Measurements from ENCODE around the gene GEMIN7. TPM values are rescaled to one million over a fixed set of nuclear protein-coding genes. Genes with fewer than 3 reads are reported as not detected.

GEMIN7 gene
- total and polyA plus RNA-seq, 2 of the 13 experiments (the other 11 are each of a cell fraction or from before 2014, with no cell fraction given) = 24.1 to 30.6 TPM

DNA sequence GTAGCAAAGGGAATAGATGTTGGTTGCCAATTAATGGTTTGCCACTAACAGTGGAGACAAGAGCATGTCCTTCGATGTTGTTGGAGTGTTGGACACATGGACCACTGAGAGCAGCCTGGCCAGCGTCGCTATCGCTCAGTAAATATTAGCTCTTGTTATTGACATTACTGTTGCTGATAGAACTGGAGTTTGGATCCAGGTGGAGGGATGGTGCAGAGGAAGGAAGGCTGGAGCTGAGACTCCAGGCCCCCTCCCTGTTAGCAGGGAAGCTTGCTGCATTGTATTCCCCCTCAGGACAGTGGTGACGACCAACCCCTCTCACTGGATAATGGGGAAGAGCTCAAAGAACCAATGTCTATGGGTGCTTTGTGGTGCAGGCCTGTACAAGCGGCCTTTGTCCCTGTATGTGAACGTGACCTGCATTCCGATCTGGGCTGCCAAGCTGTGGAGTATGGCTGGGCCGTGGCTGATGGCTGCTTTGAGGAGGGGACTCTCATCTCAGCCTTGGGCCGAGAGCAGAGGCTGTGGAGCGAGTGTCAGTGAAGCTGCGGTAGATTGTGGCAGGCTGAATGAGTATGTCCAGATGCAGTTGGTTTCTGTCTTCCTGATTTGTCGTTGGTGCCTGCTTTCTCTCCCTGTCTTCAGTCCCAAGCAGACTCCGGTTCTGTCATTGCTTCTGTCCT is 33.2 kb upstream of the GEMIN7 start (continued):
- TF ChIP-seq LCORL (IDR thresholded peaks at IDR 0.05) = 0 out of 2 replicates have a peak, but pooled peaks have one; percentile 7
- TF ChIP-seq LCORL (CRISPR knock-in tag; IDR thresholded peaks at IDR 0.05) = peak; percentile 83
- peak; percentile 73; the same call in 1 of the 2 replicates for TF ChIP-seq ZNF605 (CRISPR knock-in tag; IDR thresholded peaks at IDR 0.05)
- TF ChIP-seq ZNF207 (IDR thresholded peaks at IDR 0.05; ENCODE audit: borderline replicate concordance) = no peak
- TF ChIP-seq ZSCAN22 (CRISPR knock-in tag; IDR thresholded peaks at IDR 0.05) = 0 out of 2 replicates have a peak, but pooled peaks have one; percentile 38
- TF ChIP-seq ZNF235 (CRISPR knock-in tag; IDR thresholded peaks at IDR 0.05; ENCODE audit: borderline replicate concordance) = no peak
- peak; percentile 65 for TF ChIP-seq ZNF121 (CRISPR knock-in tag; IDR thresholded peaks at IDR 0.05)
- TF ChIP-seq MAFF (IDR thresholded peaks at IDR 0.05; ENCODE audit: low read depth, low read length) = no peak
- peak; percentile 76 for TF ChIP-seq TFE3 (CRISPR knock-in tag; IDR thresholded peaks at IDR 0.05)
- TF ChIP-seq GZF1 (CRISPR knock-in tag; IDR thresholded peaks at IDR 0.05) = no peak
- TF ChIP-seq, protein P1, sequence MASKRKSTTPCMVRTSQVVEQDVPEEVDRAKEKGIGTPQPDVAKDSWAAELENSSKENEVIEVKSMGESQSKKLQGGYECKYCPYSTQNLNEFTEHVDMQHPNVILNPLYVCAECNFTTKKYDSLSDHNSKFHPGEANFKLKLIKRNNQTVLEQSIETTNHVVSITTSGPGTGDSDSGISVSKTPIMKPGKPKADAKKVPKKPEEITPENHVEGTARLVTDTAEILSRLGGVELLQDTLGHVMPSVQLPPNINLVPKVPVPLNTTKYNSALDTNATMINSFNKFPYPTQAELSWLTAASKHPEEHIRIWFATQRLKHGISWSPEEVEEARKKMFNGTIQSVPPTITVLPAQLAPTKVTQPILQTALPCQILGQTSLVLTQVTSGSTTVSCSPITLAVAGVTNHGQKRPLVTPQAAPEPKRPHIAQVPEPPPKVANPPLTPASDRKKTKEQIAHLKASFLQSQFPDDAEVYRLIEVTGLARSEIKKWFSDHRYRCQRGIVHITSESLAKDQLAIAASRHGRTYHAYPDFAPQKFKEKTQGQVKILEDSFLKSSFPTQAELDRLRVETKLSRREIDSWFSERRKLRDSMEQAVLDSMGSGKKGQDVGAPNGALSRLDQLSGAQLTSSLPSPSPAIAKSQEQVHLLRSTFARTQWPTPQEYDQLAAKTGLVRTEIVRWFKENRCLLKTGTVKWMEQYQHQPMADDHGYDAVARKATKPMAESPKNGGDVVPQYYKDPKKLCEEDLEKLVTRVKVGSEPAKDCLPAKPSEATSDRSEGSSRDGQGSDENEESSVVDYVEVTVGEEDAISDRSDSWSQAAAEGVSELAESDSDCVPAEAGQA (IDR thresholded peaks at IDR 0.05; ENCODE audit: low read depth) = 0 out of 2 replicates have a peak, but pooled peaks have one; percentile 14
- TF ChIP-seq, protein P1 (CRISPR knock-in tag; IDR thresholded peaks at IDR 0.05; ENCODE audit: borderline replicate concordance) = no peak
- TF ChIP-seq POGZ (CRISPR knock-in tag; IDR thresholded peaks at IDR 0.05) = no peak; the same call in 1 of the 2 replicates
- TF ChIP-seq CBX1 (IDR thresholded peaks at IDR 0.05; ENCODE audit: low read depth) = no peak
- no peak for TF ChIP-seq ZNF333 (CRISPR knock-in tag; IDR thresholded peaks at IDR 0.05; ENCODE audit: borderline replicate concordance)
- no peak for TF ChIP-seq ZNF660 (CRISPR knock-in tag; IDR thresholded peaks at IDR 0.05; ENCODE audit: borderline replicate concordance, low read depth)
- no peak for TF ChIP-seq SP1 (IDR thresholded peaks at IDR 0.05)
- TF ChIP-seq SP1 (CRISPR knock-in tag; IDR thresholded peaks at IDR 0.05) = 0 out of 2 replicates have a peak, but pooled peaks have one; percentile 17
- TF ChIP-seq DNMT1 (CRISPR knock-in tag; IDR thresholded peaks at IDR 0.05) = no peak
- TF ChIP-seq SIN3A (IDR thresholded peaks at IDR 0.05; ENCODE audit: borderline replicate concordance, low read depth, low read length) = peak; percentile 77
- TF ChIP-seq ZNF576 (CRISPR knock-in tag; IDR thresholded peaks at IDR 0.05) = no peak
- TF ChIP-seq ZNF891 (CRISPR knock-in tag; IDR thresholded peaks at IDR 0.05) = 0 out of 2 replicates have a peak, but pooled peaks have one; percentile 52
- peak; percentile 88 for TF ChIP-seq HDAC1 (CRISPR knock-in tag; IDR thresholded peaks at IDR 0.05)
- TF ChIP-seq ZNF841 (CRISPR knock-in tag; IDR thresholded peaks at IDR 0.05; ENCODE audit: borderline replicate concordance) = no peak
- TF ChIP-seq RBFOX2 (IDR thresholded peaks at IDR 0.05; ENCODE audit: low read depth, low read length) = peak; percentile 50; the same call in 1 of the 2 replicates
